COLO668 (cell line): ENCODE results near the gene PDE1C.

Experiments
- DNase-seq: peaks from one replicate; lab custom pipeline; 2025; ENCODE audit not compliant: unreplicated experiment; lab: John Stamatoyannopoulos, UW

PDE1C gene

DNA sequence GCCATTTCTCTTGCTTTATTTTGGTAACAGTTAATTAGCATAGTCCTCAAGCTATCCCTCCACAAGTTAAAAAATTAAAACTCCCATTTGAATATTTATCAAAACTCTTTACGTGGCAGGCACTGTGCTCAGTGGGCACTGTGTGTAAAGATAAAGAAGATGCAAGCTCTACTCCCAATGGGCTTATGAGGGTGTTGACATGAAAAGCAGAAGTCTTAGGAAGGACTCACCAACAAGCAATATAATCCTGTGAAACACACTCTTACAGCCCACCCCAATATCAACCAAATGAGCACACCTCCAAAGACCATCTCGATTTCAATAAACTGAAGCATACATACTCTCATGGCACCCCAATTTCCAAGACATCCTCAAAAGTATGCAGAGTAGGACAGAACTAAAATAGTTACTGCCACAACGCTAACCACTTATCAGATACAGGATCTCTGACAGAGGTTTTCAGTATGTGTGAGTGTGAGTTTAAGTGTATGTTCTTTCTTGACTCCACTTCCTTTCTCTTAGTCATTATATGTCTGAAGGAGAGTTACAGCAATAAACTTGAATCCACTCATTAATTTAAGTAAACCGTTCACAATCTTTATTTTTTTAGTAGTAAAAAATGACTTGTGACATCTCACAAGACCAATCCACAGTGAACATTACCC lies 120.0 kb downstream of the PDE1C start:
- DNase-seq = no peak

DNA sequence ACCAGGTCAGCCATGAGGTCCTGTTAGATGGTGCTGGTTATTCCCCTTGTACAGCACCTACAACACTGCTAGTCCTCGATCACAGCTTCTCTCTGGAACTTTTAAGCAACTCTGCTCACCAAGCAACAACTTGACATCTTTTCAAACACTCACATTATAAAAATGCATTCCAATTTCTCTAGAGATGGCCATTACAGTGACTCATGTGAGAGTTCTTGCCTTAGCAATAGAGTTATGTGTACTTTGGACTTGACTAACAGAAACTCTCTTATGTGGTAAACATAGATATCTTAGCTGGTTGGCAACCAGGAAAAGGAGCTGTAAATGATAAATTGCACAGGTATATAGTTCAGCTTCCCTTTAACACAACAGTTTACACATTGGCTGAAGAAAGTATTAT lies 122.2 kb downstream of the PDE1C start:
- no peak for DNase-seq

GRCh38 chr7:31940167-31940566 lies 130.0 kb downstream of the PDE1C start:
- DNase-seq = no peak

DNA sequence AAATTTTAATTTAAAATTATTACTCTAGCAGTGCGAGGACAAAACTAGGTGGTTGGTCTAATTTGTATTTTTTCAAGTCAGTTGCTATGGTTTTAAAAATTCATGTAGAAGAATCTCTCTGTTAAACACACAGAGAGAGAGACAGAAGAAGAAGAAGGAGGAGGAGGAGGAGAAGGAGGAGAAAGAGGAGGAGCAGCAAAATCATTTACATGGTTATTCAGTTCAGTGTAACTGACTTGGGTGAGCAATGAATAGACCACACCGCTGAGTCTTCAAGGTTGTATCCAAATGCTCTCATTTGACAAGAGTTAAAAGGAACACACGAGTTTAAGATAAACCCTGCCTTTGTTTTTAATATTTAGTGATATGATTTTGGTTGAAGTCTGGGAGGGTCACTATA lies 131.1 kb downstream of the PDE1C start:
- no peak for DNase-seq

GRCh38 chr7:31938650-31939049 lies 131.6 kb downstream of the PDE1C start:
- no peak for DNase-seq

- DNase-seq = no peak
These were observed 132.2 kb downstream of the PDE1C start for GRCh38 chr7:31937982-31938381.

- DNase-seq = no peak
These were observed 134.8 kb downstream of the PDE1C start for GRCh38 chr7:31935124-31936054.

- no peak for DNase-seq
These were observed 135.7 kb downstream of the PDE1C start for GRCh38 chr7:31934551-31934950.

- DNase-seq = no peak
These were observed 136.7 kb downstream of the PDE1C start for GRCh38 chr7:31933481-31933880.

DNA sequence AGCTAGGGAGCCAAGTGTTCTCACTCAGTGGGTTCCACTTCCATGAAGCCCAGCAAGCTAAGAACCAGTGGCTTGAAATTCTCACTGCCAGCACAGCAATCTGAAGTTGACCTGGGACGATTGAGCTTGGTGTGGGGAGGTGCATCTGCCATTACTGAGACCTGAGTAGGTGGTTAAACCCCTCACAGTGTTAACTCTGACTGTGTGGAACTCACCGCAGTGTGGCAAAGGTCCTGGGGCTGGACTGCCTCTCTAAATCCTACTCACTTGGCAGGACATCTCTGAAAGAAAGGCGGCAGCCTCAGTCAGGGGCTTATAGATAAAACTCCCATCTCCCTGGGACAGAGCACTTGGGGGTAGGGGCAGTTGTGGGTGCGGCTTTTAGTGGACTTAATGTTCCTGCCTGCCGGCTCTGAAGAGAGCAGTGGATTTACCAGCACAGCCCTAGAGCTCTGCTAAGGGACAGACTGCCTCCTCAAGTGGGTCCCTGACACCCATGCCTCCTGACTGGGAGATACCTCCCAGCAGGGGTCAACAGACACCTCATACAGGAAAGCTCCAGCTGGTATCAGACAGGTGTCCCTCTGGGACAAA lies 143.1 kb downstream of the PDE1C start:
- no peak for DNase-seq

DNA sequence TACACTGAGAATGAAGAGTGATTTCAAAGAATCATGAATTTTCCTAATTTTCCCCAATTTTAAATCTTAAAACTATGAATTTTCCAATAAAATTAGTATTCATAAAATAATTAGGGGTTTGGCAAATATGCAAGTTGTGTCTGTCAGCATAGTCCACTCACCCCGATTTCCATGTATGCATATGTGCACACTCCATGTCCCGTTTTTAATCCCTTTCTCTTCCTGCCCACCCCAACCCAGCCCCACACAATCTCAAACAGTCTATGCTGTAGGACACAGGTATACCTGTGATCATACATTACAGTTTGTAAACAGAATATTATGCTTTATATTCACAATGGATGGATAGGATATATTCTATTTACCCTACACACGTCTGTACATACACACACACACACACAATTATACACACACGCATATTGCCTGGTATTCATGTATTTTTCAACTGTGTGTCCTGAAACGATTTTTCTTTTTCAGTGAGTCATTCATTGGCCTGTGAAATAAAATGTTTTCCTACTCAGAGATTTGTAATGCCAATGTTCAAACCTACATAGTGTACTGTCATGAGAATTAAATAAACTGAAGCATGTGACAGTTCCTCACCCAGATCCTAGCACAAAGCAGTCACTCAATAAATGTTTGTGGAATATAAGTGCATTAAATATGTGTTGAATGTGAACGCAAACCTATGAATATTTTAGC lies 144.3 kb downstream of the PDE1C start:
- DNase-seq = no peak

DNA sequence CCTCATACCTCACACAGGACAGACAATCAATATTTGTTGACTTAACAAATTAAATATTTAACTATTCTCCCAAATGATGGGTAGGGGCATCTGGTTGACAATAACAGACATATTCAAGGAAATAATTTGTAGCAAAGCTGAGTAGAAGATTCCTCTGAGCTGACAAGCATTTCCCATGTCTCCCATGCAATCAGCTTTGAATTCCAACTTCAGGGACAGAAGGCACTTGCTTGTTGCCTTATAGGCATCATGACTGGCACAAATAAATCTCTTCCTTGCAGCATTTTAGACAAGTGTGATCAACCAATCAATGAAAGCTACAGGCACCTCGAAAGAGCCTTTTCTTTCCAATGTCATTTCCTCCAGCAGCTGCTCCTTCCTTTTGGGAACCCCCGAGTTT lies 146.0 kb downstream of the PDE1C start:
- DNase-seq = no peak

GRCh38 chr7:31922848-31923247 lies 147.4 kb downstream of the PDE1C start:
- no peak for DNase-seq

GRCh38 chr7:31921047-31921446 lies 149.2 kb downstream of the PDE1C start:
- no peak for DNase-seq

DNA sequence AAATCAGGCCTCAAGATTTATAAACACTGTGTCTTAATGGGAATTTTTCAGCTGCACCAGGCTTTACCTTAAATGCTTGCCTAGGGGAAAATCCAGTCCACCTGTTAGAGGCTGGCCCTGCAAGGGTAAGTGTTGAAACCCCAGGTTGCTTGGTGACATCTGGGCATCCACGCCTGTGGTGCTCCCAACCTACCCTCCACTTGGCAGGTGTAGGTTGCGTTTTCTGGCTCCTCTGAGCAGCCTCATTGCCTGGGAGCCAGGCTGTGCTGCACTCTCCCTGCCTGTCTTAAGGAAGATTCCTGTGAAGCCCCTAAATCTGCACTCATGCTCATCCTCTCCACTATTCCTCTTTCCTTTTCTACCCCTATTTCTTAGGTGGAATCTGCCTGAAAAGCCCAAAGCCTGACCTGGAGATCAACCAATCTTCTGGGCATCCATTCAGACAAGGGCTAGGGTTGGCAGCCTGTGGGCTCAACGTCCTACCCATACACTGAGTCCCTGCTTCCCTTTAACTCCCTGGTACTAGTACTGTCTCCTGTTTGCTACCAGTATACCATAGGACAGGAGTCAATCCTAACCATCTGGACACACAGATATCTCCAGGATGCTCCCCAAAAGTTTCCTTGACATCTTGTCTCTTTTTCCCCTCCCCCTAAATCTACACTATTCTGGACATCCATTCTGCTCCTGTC lies 150.4 kb downstream of the PDE1C start:
- DNase-seq = no peak

DNA sequence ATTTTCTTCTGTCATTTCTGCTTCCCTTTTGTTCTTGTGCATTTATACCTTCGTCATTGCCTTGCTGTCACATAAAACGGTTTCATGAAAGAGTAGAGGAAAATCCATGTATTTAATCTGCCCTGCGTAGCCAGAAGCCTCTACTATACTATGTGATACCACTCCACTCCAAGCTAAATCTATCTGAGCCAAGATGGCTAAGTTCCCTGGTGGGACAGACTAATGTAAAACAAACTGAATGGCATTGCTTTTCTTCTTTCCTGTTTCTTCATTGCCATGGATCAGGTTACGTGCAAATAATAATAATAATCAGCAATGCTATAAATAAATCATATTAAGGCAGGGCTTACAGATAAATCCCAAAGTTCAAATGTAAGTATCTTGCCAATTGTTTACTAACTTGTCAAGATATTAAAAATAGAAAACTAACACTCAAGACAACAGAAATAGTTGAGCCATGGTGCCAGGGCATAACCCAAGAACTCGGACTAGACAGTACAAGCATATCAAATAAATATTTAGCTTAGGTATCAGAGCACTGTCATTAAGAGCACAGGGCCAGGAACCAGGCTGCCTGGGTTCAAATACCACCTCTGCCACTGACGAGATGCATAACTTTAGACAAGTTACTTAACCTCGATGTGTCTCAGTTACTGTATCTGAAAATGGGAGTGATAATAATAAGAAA lies 151.4 kb downstream of the PDE1C start:
- DNase-seq = no peak

GRCh38 chr7:31917256-31917655 lies 153.0 kb downstream of the PDE1C start:
- DNase-seq = no peak

- no peak for DNase-seq
These were observed 160.0 kb downstream of the PDE1C start for GRCh38 chr7:31910191-31910590.

DNA sequence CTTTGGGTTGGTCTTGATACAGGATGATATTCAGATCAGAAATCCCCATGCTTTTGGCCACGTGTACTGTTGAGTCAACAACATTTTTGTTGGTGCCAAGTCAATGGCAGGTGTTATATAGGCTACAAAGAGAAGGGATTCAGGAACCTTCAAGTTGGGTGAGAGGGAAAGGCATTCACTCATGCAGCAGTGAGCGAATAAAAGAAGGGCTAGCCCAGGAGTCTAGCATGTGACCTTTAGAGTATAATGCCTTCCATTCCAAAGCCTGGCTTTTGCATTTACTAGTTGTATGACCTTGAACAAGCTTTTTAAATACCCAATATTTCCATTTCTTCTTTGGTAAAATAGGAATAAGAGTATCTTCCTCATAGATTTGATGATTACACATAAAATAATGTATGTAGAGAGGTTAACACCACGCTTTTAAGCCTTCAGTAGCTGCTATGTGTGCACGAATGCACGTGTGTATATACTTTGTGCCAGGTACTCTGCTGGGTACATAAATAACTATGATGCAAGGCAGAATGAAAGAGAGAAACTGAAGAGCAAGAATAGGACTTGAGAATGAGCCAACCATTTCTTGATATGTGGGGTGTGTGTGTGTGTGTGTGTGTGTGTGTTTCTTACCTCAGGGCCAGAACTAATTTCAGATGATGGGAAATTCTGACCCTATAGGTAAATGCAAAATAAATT lies 163.6 kb downstream of the PDE1C start:
- DNase-seq = no peak

- no peak for DNase-seq
These were observed 166.2 kb downstream of the PDE1C start for GRCh38 chr7:31903962-31904361.
